AG09319 (cell line): ENCODE data around the gene CELA2B.
A peak's percentile ranks its signal among the peaks of the same experiment; 100 is the strongest.
"Not testable (repeated sequence)": the region's sequence is repeated elsewhere in the genome, so short reads cannot be mapped to it uniquely, and the experiment has no call there.

ENCODE experiments used
- DNase-seq: peaks from one replicate; pipeline ENCODE4 v3.0.0-alpha.2; 2010; ENCODE audit warnings: low read depth; ENCODE audit errors: extremely low read depth
- TF ChIP-seq, protein P1 (sequence below): IDR thresholded peaks from 2 replicates; pipeline ENCODE4 v1.5.1; 2011; ENCODE audit warnings: low read depth, mild to moderate bottlenecking, inconsistent platforms, low read length, moderate library complexity

CELA2B gene

GRCh38 chr1:15489052-15489736 is 13.3 kb downstream of the CELA2B start:
- TF ChIP-seq, protein P1, sequence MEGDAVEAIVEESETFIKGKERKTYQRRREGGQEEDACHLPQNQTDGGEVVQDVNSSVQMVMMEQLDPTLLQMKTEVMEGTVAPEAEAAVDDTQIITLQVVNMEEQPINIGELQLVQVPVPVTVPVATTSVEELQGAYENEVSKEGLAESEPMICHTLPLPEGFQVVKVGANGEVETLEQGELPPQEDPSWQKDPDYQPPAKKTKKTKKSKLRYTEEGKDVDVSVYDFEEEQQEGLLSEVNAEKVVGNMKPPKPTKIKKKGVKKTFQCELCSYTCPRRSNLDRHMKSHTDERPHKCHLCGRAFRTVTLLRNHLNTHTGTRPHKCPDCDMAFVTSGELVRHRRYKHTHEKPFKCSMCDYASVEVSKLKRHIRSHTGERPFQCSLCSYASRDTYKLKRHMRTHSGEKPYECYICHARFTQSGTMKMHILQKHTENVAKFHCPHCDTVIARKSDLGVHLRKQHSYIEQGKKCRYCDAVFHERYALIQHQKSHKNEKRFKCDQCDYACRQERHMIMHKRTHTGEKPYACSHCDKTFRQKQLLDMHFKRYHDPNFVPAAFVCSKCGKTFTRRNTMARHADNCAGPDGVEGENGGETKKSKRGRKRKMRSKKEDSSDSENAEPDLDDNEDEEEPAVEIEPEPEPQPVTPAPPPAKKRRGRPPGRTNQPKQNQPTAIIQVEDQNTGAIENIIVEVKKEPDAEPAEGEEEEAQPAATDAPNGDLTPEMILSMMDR, result no peak
- DNase-seq, result no peak

DNA sequence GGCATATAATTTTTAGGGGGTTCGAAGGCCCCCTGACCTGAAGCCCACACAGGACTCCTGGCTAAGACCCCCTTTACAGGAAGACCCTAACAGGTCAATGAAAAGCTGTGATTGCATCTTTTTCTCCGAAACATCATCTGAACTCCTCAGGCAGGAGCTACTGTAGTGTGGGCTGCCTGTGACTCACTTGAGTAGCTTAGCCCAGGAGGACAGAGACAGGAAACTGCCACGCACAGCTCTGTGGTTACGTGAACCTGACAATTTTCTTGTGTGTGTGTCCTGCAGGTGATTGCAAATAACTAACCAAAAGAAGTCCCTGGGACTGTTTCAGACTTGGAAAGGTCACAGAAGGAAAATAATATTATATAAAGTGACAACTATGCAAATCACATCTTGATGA is 15.1 kb downstream of the CELA2B start:
- DNase-seq, result not testable (repeated sequence)

- no peak for DNase-seq
- TF ChIP-seq, protein P1, result no peak
These were observed 16.7 kb downstream of the CELA2B start for GRCh38 chr1:15492596-15492995.

GRCh38 chr1:15493869-15494390 is 18.0 kb downstream of the CELA2B start:
- DNase-seq, result no peak
- TF ChIP-seq, protein P1, result no peak

DNA sequence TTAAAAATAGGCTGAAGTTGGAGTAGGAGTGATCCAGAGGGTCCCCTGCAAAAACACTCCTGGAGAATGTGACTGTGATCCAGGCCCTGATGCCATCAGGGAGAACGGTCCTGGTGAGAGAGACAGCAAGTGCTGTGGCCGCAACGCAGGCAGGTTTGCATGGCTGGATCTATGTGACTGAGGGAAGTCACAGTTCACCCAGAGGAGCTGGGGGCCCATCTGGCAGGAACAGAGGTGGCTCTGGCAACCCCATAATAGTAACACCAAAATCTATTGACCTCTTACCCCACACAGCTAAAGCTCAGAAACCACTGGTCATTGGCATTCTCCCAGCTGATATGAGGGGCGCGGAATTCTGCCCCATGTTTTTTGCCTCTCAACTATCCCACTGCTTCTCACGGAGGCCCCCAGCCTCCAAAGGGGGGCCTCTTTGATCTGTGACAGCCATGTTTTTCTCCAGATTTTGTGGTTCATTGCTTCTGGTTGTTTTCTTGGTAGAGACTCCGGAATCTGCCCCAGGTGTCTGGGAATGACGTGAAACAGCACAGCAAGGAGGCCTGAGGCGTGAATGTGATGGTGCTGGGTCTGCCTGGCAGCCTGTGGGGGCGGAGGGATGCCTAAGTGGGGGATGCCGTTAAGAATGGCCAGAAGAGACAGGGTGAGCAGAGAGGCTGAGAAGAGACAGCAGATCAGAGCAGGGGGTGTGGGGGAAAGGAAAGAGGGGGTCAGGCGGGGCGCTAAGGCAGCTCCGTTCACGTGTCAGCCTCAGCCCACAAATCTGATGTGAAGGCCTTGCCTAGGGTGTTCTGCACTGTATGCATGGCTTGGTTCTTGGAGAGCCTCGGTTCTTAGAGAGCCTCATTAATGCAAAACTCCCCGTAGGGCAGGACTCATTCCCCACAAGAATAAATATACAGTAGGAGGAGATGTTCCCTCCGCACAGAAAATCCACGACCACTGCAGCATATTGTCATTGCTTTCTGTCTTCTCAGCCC is 24.6 kb downstream of the CELA2B start:
- no peak for DNase-seq
- TF ChIP-seq, protein P1, result no peak

DNA sequence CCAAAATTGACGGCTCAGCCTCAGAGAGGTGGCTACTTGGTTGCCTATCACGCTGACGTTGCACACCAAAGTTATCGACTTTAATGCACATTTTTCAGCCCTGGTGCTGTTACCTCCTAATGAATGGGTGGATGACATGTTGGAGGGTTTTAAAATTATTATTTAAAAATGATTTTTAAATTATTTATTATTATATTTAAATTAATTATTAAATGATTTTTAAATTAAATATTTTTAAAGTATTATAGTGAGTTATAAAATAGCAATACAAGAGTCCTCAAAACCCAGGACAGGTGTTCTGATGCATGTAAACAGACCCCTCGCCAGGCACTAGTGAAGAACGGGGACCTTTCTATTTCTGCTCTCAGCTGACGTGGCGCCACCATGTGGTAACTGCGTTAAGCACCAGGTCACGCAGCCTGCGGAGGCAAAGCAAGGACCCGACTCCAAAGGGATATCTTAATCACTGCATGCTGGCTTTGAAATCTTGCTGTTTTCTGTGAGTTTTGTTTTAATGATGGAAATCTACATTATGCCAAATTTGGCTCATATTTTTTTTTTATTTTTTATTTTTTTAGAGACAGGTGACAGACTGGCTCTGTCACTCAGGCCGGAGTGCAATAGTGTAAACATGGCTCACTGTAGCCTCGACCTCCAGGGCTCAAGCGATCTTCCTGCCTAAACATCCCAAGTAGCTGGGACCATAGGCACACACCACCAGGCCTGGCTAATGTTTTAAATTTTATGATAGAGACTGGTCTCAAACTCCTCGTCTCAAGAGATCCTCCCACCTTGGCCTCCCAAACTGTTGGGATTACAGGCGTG is 25.5 kb downstream of the CELA2B start:
- no peak for DNase-seq
- TF ChIP-seq, protein P1, result peak; percentile 72

DNA sequence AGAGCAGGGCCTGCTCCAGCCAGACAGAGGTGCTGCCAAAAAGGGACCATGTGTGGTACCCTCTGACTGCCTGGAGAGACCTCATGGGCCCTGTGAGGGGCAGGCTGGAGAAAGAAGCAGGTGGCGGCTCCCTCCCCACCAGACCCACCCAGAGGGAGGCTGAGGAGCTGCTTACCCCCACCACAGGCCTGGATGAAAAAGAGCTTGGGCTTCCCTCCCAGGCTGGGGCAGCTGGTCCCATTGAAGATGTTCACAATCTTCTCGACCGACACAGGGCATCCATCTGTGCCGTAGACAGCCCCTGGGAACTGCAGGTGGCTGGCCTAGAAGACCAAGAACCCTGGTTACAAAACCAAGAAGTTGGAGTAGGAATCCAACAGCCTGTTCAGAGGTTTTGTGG is 28.5 kb downstream of the CELA2B start:
- TF ChIP-seq, protein P1, result no peak
- DNase-seq, result no peak
